Muscle layer of colon (tissue), 2 donors: ENCODE data around the gene ASAP2.

Experiments used
- H3K27ac ChIP-seq: one replicate; pipeline ENCODE4 v1.7.0; 2013; ENCODE audit warnings: low read depth, mild to moderate bottlenecking, low read length, moderate library complexity
- H3K27me3 ChIP-seq, 2 donors: one replicate each; pipeline ENCODE4 v1.7.0; 2013; ENCODE audit warnings: low read length in 2 of 2, mild to moderate bottlenecking in 2 of 2; ENCODE audit not compliant: insufficient read depth in 2 of 2, control insufficient read depth in 1 of 2
- H3K36me3 ChIP-seq: one replicate; pipeline ENCODE4 v1.7.0; 2013; ENCODE audit warnings: mild to moderate bottlenecking, low read length; ENCODE audit not compliant: insufficient read depth
- H3K4me1 ChIP-seq: one replicate; pipeline ENCODE4 v1.7.0; 2013; ENCODE audit warnings: mild to moderate bottlenecking, low read length; ENCODE audit not compliant: insufficient read depth
- H3K4me3 ChIP-seq, 2 donors: one replicate each; pipeline ENCODE4 v1.7.0; 2013; ENCODE audit warnings: low read length in 2 of 2, low read depth in 1 of 2, mild to moderate bottlenecking in 1 of 2, moderate library complexity in 1 of 2
- H3K9ac ChIP-seq: one replicate; pipeline ENCODE4 v1.7.0; 2013; ENCODE audit warnings: low read length
- H3K9me3 ChIP-seq: one replicate; pipeline ENCODE4 v1.7.0; 2013; ENCODE audit warnings: mild to moderate bottlenecking, low read length
- donor health status: abdominal sarcoma.
- donor health status: Adenocarcinoma of cecum.

ASAP2 gene

GRCh38 chr2:9410108-9410507 is 203.5 kb downstream of the ASAP2 start:
- H3K36me3 ChIP-seq: peaks cover 29% of the 10 kb centered on the region
- H3K27ac ChIP-seq: no peak overlapping the region
- no peaks in the 10 kb centered on the region for H3K9me3 ChIP-seq
- H3K27me3 ChIP-seq: no peaks in the 10 kb centered on the region
- H3K4me1 ChIP-seq: peaks cover 16% of the 10 kb centered on the region
- H3K9ac ChIP-seq: no peak overlapping the region
- H3K4me3 ChIP-seq: no peak overlapping the region

GRCh38 chr2:9412781-9413180 is 206.2 kb downstream of the ASAP2 start:
- peaks cover 4% of the 10 kb centered on the region for H3K4me1 ChIP-seq
- H3K4me3 ChIP-seq: no peak overlapping the region
- H3K27ac ChIP-seq: no peak overlapping the region
- H3K27me3 ChIP-seq: no peaks in the 10 kb centered on the region
- H3K9me3 ChIP-seq: no peaks in the 10 kb centered on the region
- H3K9ac ChIP-seq: no peak overlapping the region
- peaks cover 25% of the 10 kb centered on the region for H3K36me3 ChIP-seq

- no peak overlapping the region for H3K27ac ChIP-seq
- H3K27me3 ChIP-seq: no peaks in the 10 kb centered on the region
- peaks cover 19% of the 10 kb centered on the region for H3K36me3 ChIP-seq
Observed at GRCh38 chr2:9415516-9416169, 209.0 kb downstream of the ASAP2 start.

GRCh38 chr2:9416267-9416961 is 209.8 kb downstream of the ASAP2 start:
- Histone ChIP-seq H3K4me1 (peaks cover 13% of the 10 kb centered on the region), H3K27ac (no peak overlapping the region), H3K9me3 (no peaks in the 10 kb centered on the region), H3K36me3 (peaks cover 11% of the 10 kb centered on the region), H3K9ac (no peak overlapping the region), H3K4me3 (no peak overlapping the region), H3K27me3 (no peaks in the 10 kb centered on the region)

More at GRCh38 chr2:9415516-9416169, 209.0 kb downstream of the ASAP2 start:
- Histone ChIP-seq H3K4me3 (no peak overlapping the region), H3K9me3 (no peaks in the 10 kb centered on the region), H3K9ac (no peak overlapping the region), H3K4me1 (peaks cover 12% of the 10 kb centered on the region)

- H3K4me3 ChIP-seq: no peak overlapping the region
- H3K27me3 ChIP-seq: no peaks in the 10 kb centered on the region
- H3K9ac ChIP-seq: no peak overlapping the region
- peaks cover 10% of the 10 kb centered on the region for H3K36me3 ChIP-seq
- no peak overlapping the region for H3K27ac ChIP-seq
- H3K4me1 ChIP-seq: peaks cover 18% of the 10 kb centered on the region
- no peaks in the 10 kb centered on the region for H3K9me3 ChIP-seq
Observed at GRCh38 chr2:9416962-9417316, 210.3 kb downstream of the ASAP2 start.

- Histone ChIP-seq H3K27ac (no peak overlapping the region), H3K4me3 (no peak overlapping the region), H3K9me3 (no peaks in the 10 kb centered on the region), H3K9ac (no peak overlapping the region), H3K4me1 (peaks cover 22% of the 10 kb centered on the region), H3K27me3 (no peaks in the 10 kb centered on the region), H3K36me3 (peaks cover 10% of the 10 kb centered on the region)
Observed at GRCh38 chr2:9417725-9418124, 211.1 kb downstream of the ASAP2 start.

- no peak overlapping the region for H3K27ac ChIP-seq
- H3K9me3 ChIP-seq: no peaks in the 10 kb centered on the region
- peaks cover 20% of the 10 kb centered on the region for H3K4me1 ChIP-seq
- H3K4me3 ChIP-seq: no peak overlapping the region
- peaks cover 8% of the 10 kb centered on the region for H3K36me3 ChIP-seq
- H3K9ac ChIP-seq: no peak overlapping the region
- no peaks in the 10 kb centered on the region for H3K27me3 ChIP-seq
Observed at GRCh38 chr2:9418746-9419145, 212.1 kb downstream of the ASAP2 start.

GRCh38 chr2:9419541-9419940 is 212.9 kb downstream of the ASAP2 start:
- no peaks in the 10 kb centered on the region for H3K9me3 ChIP-seq
- H3K36me3 ChIP-seq: peaks cover 3% of the 10 kb centered on the region
- no peaks in the 10 kb centered on the region for H3K27me3 ChIP-seq
- no peak overlapping the region for H3K9ac ChIP-seq
- no peak overlapping the region for H3K27ac ChIP-seq
- H3K4me1 ChIP-seq: peaks cover 25% of the 10 kb centered on the region
- no peak overlapping the region for H3K4me3 ChIP-seq

- no peaks in the 10 kb centered on the region for H3K27me3 ChIP-seq
- H3K4me1 ChIP-seq: peaks cover 31% of the 10 kb centered on the region
- H3K4me3 ChIP-seq: no peak overlapping the region
- H3K9me3 ChIP-seq: no peaks in the 10 kb centered on the region
- peaks cover 3% of the 10 kb centered on the region for H3K36me3 ChIP-seq
- H3K9ac ChIP-seq: no peak overlapping the region
- no peak overlapping the region for H3K27ac ChIP-seq
Observed at GRCh38 chr2:9420495-9420894, 213.9 kb downstream of the ASAP2 start.

- no peaks in the 10 kb centered on the region for H3K36me3 ChIP-seq
- H3K4me1 ChIP-seq: peaks cover 31% of the 10 kb centered on the region
- peak overlapping the region; percentile 95 to 98 for H3K4me3 ChIP-seq
- no peaks in the 10 kb centered on the region for H3K9me3 ChIP-seq
- peak overlapping the region; percentile 92 for H3K27ac ChIP-seq
- no peaks in the 10 kb centered on the region for H3K27me3 ChIP-seq
- H3K9ac ChIP-seq: peak overlapping the region; percentile 75
Observed at GRCh38 chr2:9422321-9423099, 215.9 kb downstream of the ASAP2 start.

- H3K27me3 ChIP-seq: no peaks in the 10 kb centered on the region
- peaks cover 31% of the 10 kb centered on the region for H3K4me1 ChIP-seq
- H3K9ac ChIP-seq: peak within 1 kb of the TSS; percentile 83
- no peaks in the 10 kb centered on the region for H3K9me3 ChIP-seq
- H3K4me3 ChIP-seq: peak within 1 kb of the TSS; percentile 95 to 98
- peak within 1 kb of the TSS; percentile 92 for H3K27ac ChIP-seq
- H3K36me3 ChIP-seq: no peaks in the 10 kb centered on the region
Observed at GRCh38 chr2:9423100-9423921, 216.7 kb downstream of the ASAP2 start, which contains the start of the genes CPSF3 and ITGB1BP1. Gene CPSF3, plus strand, starts transcription at chr2:9423654. Its CDS starts 120 bp downstream, at chr2:9423774. Gene ITGB1BP1, minus strand, starts transcription at chr2:9423528. Its CDS starts 4,831 bp downstream, at chr2:9418697.
